ENCODE results near the gene SOX1.

The SOX1 gene

GRCh38 chr13:112110479-112110878, 43.5 kb downstream of the SOX1 start:
- no peak for DNase-seq

GRCh38 chr13:112111239-112111857, 44.4 kb downstream of the SOX1 start:
- DNase-seq = no peak

- no peak for DNase-seq
Observed at GRCh38 chr13:112112534-112113276, 45.8 kb downstream of the SOX1 start.

GRCh38 chr13:112113348-112113747, 46.4 kb downstream of the SOX1 start:
- DNase-seq = no peak

- no peak for DNase-seq
Observed at GRCh38 chr13:112113851-112114250, 46.9 kb downstream of the SOX1 start.

GRCh38 chr13:112114391-112114790, 47.4 kb downstream of the SOX1 start:
- no peak for DNase-seq

- DNase-seq = no peak
Observed at GRCh38 chr13:112115403-112116091, 48.6 kb downstream of the SOX1 start.

GRCh38 chr13:112116187-112116950, 49.4 kb downstream of the SOX1 start:
- no peak for DNase-seq

GRCh38 chr13:112117258-112117954, 50.5 kb downstream of the SOX1 start:
- DNase-seq = no peak

- no peak for DNase-seq
Observed at GRCh38 chr13:112117955-112118302, 51.0 kb downstream of the SOX1 start.

- DNase-seq = no peak
Observed at GRCh38 chr13:112118451-112119064, 51.6 kb downstream of the SOX1 start.

GRCh38 chr13:112119192-112120030, 52.5 kb downstream of the SOX1 start:
- no peak for DNase-seq

GRCh38 chr13:112120031-112120373, 53.1 kb downstream of the SOX1 start:
- no peak for DNase-seq

All from inflammatory macrophage treated with lipopolysaccharide for 1 hour (primary cell).